GM12878 (cell line): ENCODE data around the gene GPR141. TPM values are rescaled to one million over a fixed set of nuclear protein-coding genes. Genes with fewer than 3 reads are reported as not detected.

Experiments
- ATAC-seq: fragments of 200-7000 bp; cut with Tn5 transposase; 3 replicates; pipeline ENCODE4 v1.9.1; 2020; ENCODE audit warnings: mild to moderate bottlenecking, moderate library complexity
- BruUV-seq: library from RNA; stranded (reverse); fragments of 400-500 nt; replicated peaks from 2 replicates; lab custom pipeline; 2021; lab: Mats Ljungman, UMichigan
- CTCF ChIA-PET: fragments of 300-600 bp; sonication (Branson Sonifier 250); formaldehyde crosslinking; extraction: SDS; loops from one replicate; lab custom pipeline; 2021; ENCODE audit warnings: inconsistent platforms; lab: Yijun Ruan, JAX
- POLR2A ChIA-PET: fragments of 350-600 bp; formaldehyde crosslinking; extraction: SDS; loops from one replicate; lab custom pipeline; 2021; ENCODE audit warnings: inconsistent platforms; lab: Charles Lee
- RAD21 ChIA-PET: fragments of 300-600 bp; sonication (Branson Sonifier 250); formaldehyde crosslinking; loops from one replicate; lab custom pipeline; 2023; ENCODE audit warnings: antibody characterized with exemption; ENCODE audit not compliant: unreplicated experiment; lab: Charles Lee
- SMC1A ChIA-PET: fragments of 300-600 bp; sonication (Branson Sonifier 250); formaldehyde crosslinking; loops from one replicate; lab custom pipeline; 2023; ENCODE audit not compliant: unreplicated experiment, uncharacterized antibody; lab: Charles Lee
- DNase-seq: peaks from one replicate; pipeline ENCODE4 v3.0.0-alpha.2; 2011; ENCODE audit warnings: low read depth, low spot score
- FAIRE-seq: peaks from 3 replicates; lab custom pipeline; 2011; peaks lifted over from hg19 to GRCh38; lab: Jason Lieb, UNC
- H2AFZ ChIP-seq: 2 replicates; pipeline ENCODE4 v1.6.0; 2011; ENCODE audit warnings: low read depth, low read length, control low read depth; ENCODE audit not compliant: control insufficient read depth
- H3K27ac ChIP-seq: 2 replicates; pipeline ENCODE4 v1.5.1; 2011; ENCODE audit warnings: control low read depth; ENCODE audit not compliant: control insufficient read depth, insufficient read depth
- H3K27me3 ChIP-seq, 2 experiments: replicated peaks in 1 of 2; 2 replicates each; pipeline versions ENCODE4 v1.6.0 to v1.6.1; 2011; ENCODE audit warnings: low read length in 1 of 2; ENCODE audit not compliant: control insufficient read depth in 2 of 2, insufficient read depth in 2 of 2
- H3K36me3 ChIP-seq, 2 experiments: 2 replicates each; pipeline ENCODE4 v1.5.1; 2011; ENCODE audit warnings: low read length in 1 of 2; ENCODE audit not compliant: control insufficient read depth in 2 of 2, insufficient read depth in 2 of 2
- H3K4me1 ChIP-seq: 2 replicates; pipeline ENCODE4 v1.6.1; 2011; ENCODE audit warnings: mild to moderate bottlenecking, low read length, moderate library complexity, mixed read lengths; ENCODE audit not compliant: control insufficient read depth, insufficient read depth
- H3K4me2 ChIP-seq: 2 replicates; pipeline ENCODE4 v1.6.0; 2011; ENCODE audit warnings: control low read depth; ENCODE audit not compliant: control insufficient read depth, insufficient read depth
- H3K4me3 ChIP-seq: fragments of 200-600 bp; sonication (generic); 2 replicates; pipeline ENCODE4 v1.5.1; 2016
- H3K79me2 ChIP-seq: 2 replicates; pipeline ENCODE4 v1.6.0; 2011; ENCODE audit warnings: low read length; ENCODE audit not compliant: control insufficient read depth, insufficient read depth
- H3K9ac ChIP-seq: 2 replicates; pipeline ENCODE4 v1.8.0; 2011; ENCODE audit warnings: low read length, control low read depth, mixed read lengths; ENCODE audit not compliant: control insufficient read depth, insufficient read depth
- H3K9me3 ChIP-seq: replicated peaks from 3 replicates; pipeline ENCODE4 v1.5.1; 2011; ENCODE audit warnings: mild to moderate bottlenecking, low read length; ENCODE audit not compliant: control insufficient read depth, insufficient read depth
- H4K20me1 ChIP-seq: 2 replicates; pipeline ENCODE4 v1.6.0; 2011; ENCODE audit not compliant: control insufficient read depth, insufficient read depth
- ATF2 ChIP-seq: IDR thresholded peaks from 2 replicates; pipeline ENCODE4 v1.6.1; 2012; ENCODE audit warnings: low read length, inconsistent platforms
- ATF7 ChIP-seq: fragments of 450-650 bp; IDR thresholded peaks from 2 replicates; pipeline ENCODE4 v1.6.1; 2016; ENCODE audit warnings: low read depth, mild to moderate bottlenecking
- BCL11A ChIP-seq: IDR thresholded peaks from 2 replicates; pipeline ENCODE4 v1.6.1; 2011; ENCODE audit warnings: low read depth, low read length
- CREM ChIP-seq: IDR thresholded peaks from 2 replicates; pipeline ENCODE4 v1.6.1; 2014; ENCODE audit warnings: antibody characterized with exemption, low read depth
- HDAC2 ChIP-seq: fragments of 200-600 bp; sonication (generic); IDR thresholded peaks from 2 replicates; pipeline ENCODE4 v1.6.1; 2017
- IKZF2 ChIP-seq, 2 experiments: fragments of 450-650 bp; IDR thresholded peaks; 2 replicates each; pipeline ENCODE4 v1.6.1; 2017; ENCODE audit warnings: mild to moderate bottlenecking in 2 of 2, moderate library complexity in 2 of 2
- MTA3 ChIP-seq: IDR thresholded peaks from 2 replicates; pipeline ENCODE4 v1.6.1; 2012; ENCODE audit warnings: low read length, inconsistent platforms, borderline replicate concordance
- MYB ChIP-seq: fragments of 150-350 bp; IDR thresholded peaks from 2 replicates; pipeline ENCODE4 v1.6.1; 2014; ENCODE audit warnings: mild to moderate bottlenecking, low read depth, low read length, borderline replicate concordance
- RB1 ChIP-seq: fragments of 450-650 bp; formaldehyde crosslinking; IDR thresholded peaks from 2 replicates; pipeline ENCODE4 v1.6.1; 2017; ENCODE audit warnings: mild to moderate bottlenecking, borderline replicate concordance
- RELA ChIP-seq: fragments of 450-650 bp; IDR thresholded peaks from 2 replicates; pipeline ENCODE4 v1.8.0; 2014; ENCODE audit warnings: borderline replicate concordance; ENCODE audit not compliant: partially characterized antibody
- SMAD5 ChIP-seq: IDR thresholded peaks from 2 replicates; pipeline ENCODE4 v1.6.1; 2016; ENCODE audit warnings: antibody characterized with exemption, low read depth
- SMARCA5 ChIP-seq: fragments of 450-650 bp; IDR thresholded peaks from 2 replicates; pipeline ENCODE4 v1.6.1; 2017; ENCODE audit warnings: mild to moderate bottlenecking
- STAT3 ChIP-seq: IDR thresholded peaks from 2 replicates; pipeline ENCODE4 v1.6.1; 2011; ENCODE audit warnings: low read depth, low read length, improper control_type of control experiment
- ZBED1 ChIP-seq: IDR thresholded peaks from 2 replicates; pipeline ENCODE4 v1.6.1; 2016; ENCODE audit warnings: borderline replicate concordance
- ZNF24 ChIP-seq: fragments of 450-650 bp; IDR thresholded peaks from 2 replicates; pipeline ENCODE4 v1.6.1; 2017; ENCODE audit warnings: antibody characterized with exemption, mild to moderate bottlenecking
- WGBS: methylation state at CpG from one replicate; pipeline ENCODE4 v1.1.6; 2016; ENCODE audit warnings: low lambda C conversion rate; ENCODE audit not compliant: insufficient replicate concordance, insufficient coverage; ENCODE audit errors: missing lambda C conversion rate; 5-methylcytosine and 5-hydroxymethylcytosine counted together
- in situ Hi-C: fragments of 300-500 bp; cut with MboI; formaldehyde crosslinking; loops from 9 replicates; pipeline ENCODE4 v1.14.3; 2018; ENCODE audit warnings: mixed read lengths
- intact Hi-C: fragments of 100-400 bp; cut with micrococcal nuclease; formaldehyde crosslinking; loops from one replicate; pipeline ENCODE4 v1.14.2; 2022; ENCODE audit not compliant: unreplicated experiment
- polyA plus RNA-seq, 11 experiments: library from polyadenylated mRNA; depleted of rRNA in 4 of 11; unstranded in 6 of 11; stranded (reverse) in 5 of 11; fragments of >200 nt; fragmentation: Nextera tagmentation in 4 of 11; fragmentation: Illumina TruSeq in 1 of 11; extraction: Ambion mirVana in 4 of 11; extraction: Trizol in 1 of 11; gene quantifications; 1 replicate in 1 of 11; 2 replicates in 10 of 11; pipeline versions ENCODE4 v1.2.1 to v1.2.3, GENCODE V29; 2011 to 2016; ENCODE audit warnings: inconsistent platforms in 2 of 11, missing spikeins in 2 of 11, low read depth in 1 of 11
- total RNA-seq, 4 experiments: library from RNA; depleted of rRNA in 3 of 4; stranded (reverse); fragments of >200 nt in 3 of 4; fragmentation: Illumina TruSeq in 1 of 4; extraction: Trizol in 1 of 4; gene quantifications; 2 replicates each; pipeline versions ENCODE4 v1.2.1 to v1.2.3, GENCODE V29; 2013 to 2021
- TF ChIP-seq, protein P1 (sequence below): fragments of 450-650 bp; IDR thresholded peaks from 2 replicates; pipeline ENCODE4 v1.6.1; 2017; ENCODE audit warnings: mild to moderate bottlenecking
- TF ChIP-seq, protein P2 (sequence below): fragments of 450-650 bp; IDR thresholded peaks from 2 replicates; pipeline ENCODE4 v1.6.1; 2014; ENCODE audit warnings: mild to moderate bottlenecking

The GPR141 gene
- total and polyA plus RNA-seq, 10 of the 15 experiments (the other 5 are each of a cell fraction or from before 2014, with no cell fraction given): 0.56 to 3.9 (median 1.2) TPM

GRCh38 chr7:37671876-37672275 lies 11.7 kb upstream of the GPR141 start:
- in situ Hi-C loops: no loop called here
- H3K79me2 ChIP-seq: no peaks in the 10 kb centered on the region
- H3K9ac ChIP-seq: no peak overlapping the region
- TF ChIP-seq IKZF2 (IDR thresholded peaks at IDR 0.05): no peak
- TF ChIP-seq STAT3: no peak
- no peak for TF ChIP-seq BCL11A
- TF ChIP-seq, protein P1, sequence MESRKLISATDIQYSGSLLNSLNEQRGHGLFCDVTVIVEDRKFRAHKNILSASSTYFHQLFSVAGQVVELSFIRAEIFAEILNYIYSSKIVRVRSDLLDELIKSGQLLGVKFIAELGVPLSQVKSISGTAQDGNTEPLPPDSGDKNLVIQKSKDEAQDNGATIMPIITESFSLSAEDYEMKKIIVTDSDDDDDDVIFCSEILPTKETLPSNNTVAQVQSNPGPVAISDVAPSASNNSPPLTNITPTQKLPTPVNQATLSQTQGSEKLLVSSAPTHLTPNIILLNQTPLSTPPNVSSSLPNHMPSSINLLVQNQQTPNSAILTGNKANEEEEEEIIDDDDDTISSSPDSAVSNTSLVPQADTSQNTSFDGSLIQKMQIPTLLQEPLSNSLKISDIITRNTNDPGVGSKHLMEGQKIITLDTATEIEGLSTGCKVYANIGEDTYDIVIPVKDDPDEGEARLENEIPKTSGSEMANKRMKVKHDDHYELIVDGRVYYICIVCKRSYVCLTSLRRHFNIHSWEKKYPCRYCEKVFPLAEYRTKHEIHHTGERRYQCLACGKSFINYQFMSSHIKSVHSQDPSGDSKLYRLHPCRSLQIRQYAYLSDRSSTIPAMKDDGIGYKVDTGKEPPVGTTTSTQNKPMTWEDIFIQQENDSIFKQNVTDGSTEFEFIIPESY: no peak
- TF ChIP-seq SMAD5: no peak
- TF ChIP-seq ZNF24: no peak
- no peak for TF ChIP-seq MYB
- TF ChIP-seq HDAC2: no peak
- TF ChIP-seq RB1: no peak
- TF ChIP-seq RELA: no peak
- TF ChIP-seq, protein P2, sequence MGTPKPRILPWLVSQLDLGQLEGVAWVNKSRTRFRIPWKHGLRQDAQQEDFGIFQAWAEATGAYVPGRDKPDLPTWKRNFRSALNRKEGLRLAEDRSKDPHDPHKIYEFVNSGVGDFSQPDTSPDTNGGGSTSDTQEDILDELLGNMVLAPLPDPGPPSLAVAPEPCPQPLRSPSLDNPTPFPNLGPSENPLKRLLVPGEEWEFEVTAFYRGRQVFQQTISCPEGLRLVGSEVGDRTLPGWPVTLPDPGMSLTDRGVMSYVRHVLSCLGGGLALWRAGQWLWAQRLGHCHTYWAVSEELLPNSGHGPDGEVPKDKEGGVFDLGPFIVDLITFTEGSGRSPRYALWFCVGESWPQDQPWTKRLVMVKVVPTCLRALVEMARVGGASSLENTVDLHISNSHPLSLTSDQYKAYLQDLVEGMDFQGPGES: no peak
- no peak for TF ChIP-seq ZBED1
- TF ChIP-seq SMARCA5: no peak
- TF ChIP-seq MTA3: no peak
- no peak for TF ChIP-seq CREM
- no peak for TF ChIP-seq ATF7
- TF ChIP-seq ATF2: no peak
- TF ChIP-seq, all 136 proteins: peak for 0
- ATAC-seq: no peak
- no peaks in the 10 kb centered on the region for H3K36me3 ChIP-seq
- FAIRE-seq: no peak
- no peak overlapping the region for H3K4me2 ChIP-seq
- ChIA-PET POLR2A (no interaction called here), RAD21 (interaction anchor here (0.6 to 0.7 kb wide), 2 partner anchors 60 to 159 kb away, joined by 3 read pairs; no protein-coding TSS in a partner anchor), CTCF (no interaction called here), SMC1A (interaction anchor here (0.7 to 1.1 kb wide), 2 partner anchors 12 to 53 kb away, joined by 3 to 4 read pairs; partner anchors contain the start of gene GPR141)
- H3K27me3 ChIP-seq: no peaks in the 10 kb centered on the region
- no peak for DNase-seq
- 89% methylated on average over 3 of the region's 3 CpGs for WGBS
- intact Hi-C loops: no loop called here
- no peak overlapping the region for H3K4me3 ChIP-seq
- peaks cover 4% of the 10 kb centered on the region for H3K4me1 ChIP-seq
- H2AFZ ChIP-seq: no peak overlapping the region
- BruUV-seq: no TSS peak
- no peaks in the 10 kb centered on the region for H4K20me1 ChIP-seq
- no peaks in the 10 kb centered on the region; the same call in 2 of the 3 replicates for H3K9me3 ChIP-seq
- H3K27ac ChIP-seq: no peak overlapping the region
